ENCODE measurements around the gene SYNGR3. TPM values are rescaled to one million over a fixed set of nuclear protein-coding genes. Genes with fewer than 3 reads are reported as not detected.

SYNGR3 gene
- polyA plus RNA-seq, 1 donor from 2014 or later = 61.0 TPM

GRCh38 chr16:1980770-1981087, 9.0 kb upstream of the SYNGR3 start:
- no peak overlapping the region for H3K27ac ChIP-seq (ENCODE audit: low read length)
- H3F3A ChIP-seq (ENCODE audit: insufficient read depth, low read length, poor library complexity, severe bottlenecking) = no peaks in the 10 kb centered on the region
- H3K27me3 ChIP-seq (ENCODE audit: insufficient read depth, low read depth, low read length) = peaks cover 29% of the 10 kb centered on the region
- no peaks in the 10 kb centered on the region for H3K9me2 ChIP-seq (ENCODE audit: insufficient read depth, low read length)
- no peak overlapping the region for H3K9ac ChIP-seq (ENCODE audit: low read length)
- TF ChIP-seq RAD21 (conservative IDR thresholded peaks at IDR 0.05) = no peak
- no peak overlapping the region for H3K4me3 ChIP-seq (ENCODE audit: low read length)
- H3K4me2 ChIP-seq (ENCODE audit: low read length) = no peak overlapping the region
- no peaks in the 10 kb centered on the region for H3K79me2 ChIP-seq (replicated peaks; ENCODE audit: insufficient read depth, low read length)
- no peaks in the 10 kb centered on the region for H4K20me1 ChIP-seq (ENCODE audit: insufficient read depth)
- H3K9me3 ChIP-seq (ENCODE audit: low read length) = no peaks in the 10 kb centered on the region
- no peak overlapping the region for H2AFZ ChIP-seq (ENCODE audit: low read depth, low read length)
- H3K36me3 ChIP-seq (ENCODE audit: insufficient read depth, low read length) = no peaks in the 10 kb centered on the region

GRCh38 chr16:1981398-1981836, 8.4 kb upstream of the SYNGR3 start, which contains the start of gene NOXO1:
Gene NOXO1 (minus strand): TSS chr16:1981469. CDS start chr16:1981179, 290 bp downstream.
- H3K4me3 ChIP-seq (ENCODE audit: low read length) = no peak within 1 kb of the TSS

GRCh38 chr16:1982013-1982433, 7.7 kb upstream of the SYNGR3 start:
- H3K36me3 ChIP-seq (ENCODE audit: insufficient read depth, low read length) = no peaks in the 10 kb centered on the region
- H3K79me2 ChIP-seq (replicated peaks; ENCODE audit: insufficient read depth, low read length) = no peaks in the 10 kb centered on the region
- no peak overlapping the region for H2AFZ ChIP-seq (ENCODE audit: low read depth, low read length)
- H4K20me1 ChIP-seq (ENCODE audit: insufficient read depth) = no peaks in the 10 kb centered on the region
- no peak for TF ChIP-seq REST (IDR thresholded peaks at IDR 0.05; ENCODE audit: borderline replicate concordance)
- TF ChIP-seq SMC3 (conservative IDR thresholded peaks at IDR 0.05; ENCODE audit: poor library complexity) = no peak
- TF ChIP-seq RAD21 (conservative IDR thresholded peaks at IDR 0.05) = no peak
- no peak for TF ChIP-seq MXI1 (conservative IDR thresholded peaks at IDR 0.05; ENCODE audit: poor library complexity, severe bottlenecking)
- no peak for TF ChIP-seq TAF1 (IDR thresholded peaks at IDR 0.05; ENCODE audit: low read depth)
- no peak for TF ChIP-seq EP300 (conservative IDR thresholded peaks at IDR 0.05; ENCODE audit: poor library complexity, severe bottlenecking)
- no peak for TF ChIP-seq EZH2 (IDR thresholded peaks at IDR 0.05; ENCODE audit: borderline replicate concordance, insufficient read depth, low read length, poor library complexity, severe bottlenecking)
- no peak for TF ChIP-seq POLR2AphosphoS5 (IDR thresholded peaks at IDR 0.05)
- no peak for TF ChIP-seq CTCF (IDR thresholded peaks at IDR 0.05; ENCODE audit: poor library complexity, severe bottlenecking)
- H3K27ac ChIP-seq (ENCODE audit: low read length) = no peak overlapping the region
- no peaks in the 10 kb centered on the region for H3K9me2 ChIP-seq (ENCODE audit: insufficient read depth, low read length)
- H3K27me3 ChIP-seq (ENCODE audit: insufficient read depth, low read depth, low read length) = peaks cover 29% of the 10 kb centered on the region
- no peak overlapping the region for H3K4me3 ChIP-seq (ENCODE audit: low read length)
- no peak overlapping the region for H3K9ac ChIP-seq (ENCODE audit: low read length)
- no peaks in the 10 kb centered on the region for H3K9me3 ChIP-seq (ENCODE audit: low read length)
- no peaks in the 10 kb centered on the region for H3F3A ChIP-seq (ENCODE audit: insufficient read depth, low read length, poor library complexity, severe bottlenecking)
- H3K4me2 ChIP-seq (ENCODE audit: low read length) = no peak overlapping the region

More at GRCh38 chr16:1981398-1981836, 8.4 kb upstream of the SYNGR3 start, which contains the start of gene NOXO1:
- no peaks in the 10 kb centered on the region for H3K36me3 ChIP-seq (ENCODE audit: insufficient read depth, low read length)
- no peaks in the 10 kb centered on the region for H3K79me2 ChIP-seq (replicated peaks; ENCODE audit: insufficient read depth, low read length)
- H3K27ac ChIP-seq (ENCODE audit: low read length) = no peak within 1 kb of the TSS
- H3K9me2 ChIP-seq (ENCODE audit: insufficient read depth, low read length) = no peaks in the 10 kb centered on the region
- H3K27me3 ChIP-seq (ENCODE audit: insufficient read depth, low read depth, low read length) = peaks cover 29% of the 10 kb centered on the region
- no peak for TF ChIP-seq EZH2 (IDR thresholded peaks at IDR 0.05; ENCODE audit: borderline replicate concordance, insufficient read depth, low read length, poor library complexity, severe bottlenecking)
- no peak within 1 kb of the TSS for H3K4me2 ChIP-seq (ENCODE audit: low read length)
- no peak within 1 kb of the TSS for H2AFZ ChIP-seq (ENCODE audit: low read depth, low read length)
- no peaks in the 10 kb centered on the region for H3K9me3 ChIP-seq (ENCODE audit: low read length)
- H4K20me1 ChIP-seq (ENCODE audit: insufficient read depth) = no peaks in the 10 kb centered on the region
- no peaks in the 10 kb centered on the region for H3F3A ChIP-seq (ENCODE audit: insufficient read depth, low read length, poor library complexity, severe bottlenecking)
- no peak within 1 kb of the TSS for H3K9ac ChIP-seq (ENCODE audit: low read length)
